Immature natural killer cell (primary cell): Measurements from ENCODE around the gene BPIFA2. TPM values are rescaled to one million over a fixed set of nuclear protein-coding genes. Genes with fewer than 3 reads are reported as not detected.

Experiments used
- DNase-seq, 3 donors: peaks; one replicate each; pipeline ENCODE4 v3.0.0; 2022; ENCODE audit warnings: mixed read lengths in 1 of 3
- H3K27ac Mint-ChIP-seq, 6 donors: one replicate each; pipeline ENCODE4 v1.8.0; 2020; ENCODE audit warnings: mixed read lengths in 6 of 6, mild to moderate bottlenecking in 5 of 6, inconsistent platforms in 4 of 6, moderate library complexity in 3 of 6
- H3K27me3 Mint-ChIP-seq, 3 donors: one replicate each; pipeline ENCODE4 v1.8.0; 2020 to 2021; ENCODE audit warnings: low read depth in 3 of 3, mild to moderate bottlenecking in 3 of 3, mixed read lengths in 3 of 3, moderate library complexity in 3 of 3, inconsistent platforms in 1 of 3
- H3K36me3 Mint-ChIP-seq, 3 donors: one replicate each; pipeline ENCODE4 v1.8.0; 2020; ENCODE audit warnings: mixed read lengths in 3 of 3, inconsistent platforms in 2 of 3, mild to moderate bottlenecking in 2 of 3
- H3K4me1 Mint-ChIP-seq, 2 donors: one replicate each; pipeline ENCODE4 v1.8.0; 2020; ENCODE audit warnings: inconsistent platforms in 2 of 2, mild to moderate bottlenecking in 2 of 2, mixed read lengths in 2 of 2, moderate library complexity in 1 of 2
- H3K4me3 Mint-ChIP-seq, 5 donors: one replicate each; pipeline ENCODE4 v1.8.0; 2020; ENCODE audit warnings: mild to moderate bottlenecking in 5 of 5, mixed read lengths in 5 of 5, inconsistent platforms in 3 of 5, moderate library complexity in 3 of 5
- H3K9me3 Mint-ChIP-seq, 6 donors: one replicate each; pipeline ENCODE4 v1.8.0; 2020; ENCODE audit warnings: mild to moderate bottlenecking in 6 of 6, mixed read lengths in 6 of 6, inconsistent platforms in 4 of 6, moderate library complexity in 3 of 6
- polyA plus RNA-seq, 3 donors: library from polyadenylated mRNA; unstranded; fragments of 300-500 nt; fragmentation: Illumina TruSeq; gene quantifications; one replicate each; pipeline ENCODE4 v1.2.3, GENCODE V29; 2021

BPIFA2 gene
- polyA plus RNA-seq, 3 donors from 2014 or later = not detected

- H3K9me3 Mint-ChIP-seq = no peaks in the 10 kb centered on the region
- H3K4me1 Mint-ChIP-seq = no peaks in the 10 kb centered on the region
- DNase-seq = no peak
- no peak overlapping the region for H3K4me3 Mint-ChIP-seq
- no peak overlapping the region for H3K27ac Mint-ChIP-seq
- peaks cover 0 to 3% (median 0%) of the 10 kb centered on the region in 3 donors for H3K27me3 Mint-ChIP-seq
- no peaks in the 10 kb centered on the region for H3K36me3 Mint-ChIP-seq
These were observed 30.8 kb upstream of the BPIFA2 start for GRCh38 chr20:33137195-33137594.

GRCh38 chr20:33139467-33139866, 28.5 kb upstream of the BPIFA2 start:
- Mint-ChIP-seq H3K27me3 (peaks cover 0 to 2% (median 0%) of the 10 kb centered on the region in 3 donors), H3K9me3 (no peaks in the 10 kb centered on the region), H3K4me1 (no peaks in the 10 kb centered on the region), H3K27ac (no peak overlapping the region), H3K4me3 (no peak overlapping the region), H3K36me3 (no peaks in the 10 kb centered on the region)
- DNase-seq = no peak

GRCh38 chr20:33145521-33145920, 22.4 kb upstream of the BPIFA2 start:
- no peak overlapping the region for H3K27ac Mint-ChIP-seq
- no peak for DNase-seq
- H3K4me3 Mint-ChIP-seq = no peak overlapping the region
- no peaks in the 10 kb centered on the region for H3K9me3 Mint-ChIP-seq
- peaks cover 0 to 14% (median 2%) of the 10 kb centered on the region in 3 donors for H3K27me3 Mint-ChIP-seq
- no peaks in the 10 kb centered on the region for H3K36me3 Mint-ChIP-seq
- H3K4me1 Mint-ChIP-seq = no peaks in the 10 kb centered on the region

GRCh38 chr20:33147299-33147698, 20.7 kb upstream of the BPIFA2 start:
- no peaks in the 10 kb centered on the region for H3K9me3 Mint-ChIP-seq
- no peak for DNase-seq
- no peak overlapping the region for H3K4me3 Mint-ChIP-seq
- H3K27me3 Mint-ChIP-seq = peaks cover 0 to 18% (median 4%) of the 10 kb centered on the region in 3 donors
- H3K27ac Mint-ChIP-seq = no peak overlapping the region
- H3K36me3 Mint-ChIP-seq = no peaks in the 10 kb centered on the region
- H3K4me1 Mint-ChIP-seq = no peaks in the 10 kb centered on the region

GRCh38 chr20:33148040-33148439, 19.9 kb upstream of the BPIFA2 start:
- H3K27ac Mint-ChIP-seq = no peak overlapping the region
- DNase-seq = no peak
- H3K4me1 Mint-ChIP-seq = no peaks in the 10 kb centered on the region
- no peaks in the 10 kb centered on the region for H3K36me3 Mint-ChIP-seq
- H3K9me3 Mint-ChIP-seq = no peaks in the 10 kb centered on the region
- peaks cover 2 to 18% (median 2%) of the 10 kb centered on the region in 3 donors for H3K27me3 Mint-ChIP-seq
- H3K4me3 Mint-ChIP-seq = no peak overlapping the region

GRCh38 chr20:33154252-33154651, 13.7 kb upstream of the BPIFA2 start:
- DNase-seq = no peak
- H3K9me3 Mint-ChIP-seq = no peaks in the 10 kb centered on the region
- H3K27ac Mint-ChIP-seq = no peak overlapping the region

GRCh38 chr20:33158637-33159385, 9.1 kb upstream of the BPIFA2 start:
- H3K36me3 Mint-ChIP-seq = no peaks in the 10 kb centered on the region
- H3K27ac Mint-ChIP-seq = no peak overlapping the region
- no peak for DNase-seq
- peaks cover 0 to 5% (median 1%) of the 10 kb centered on the region in 3 donors for H3K27me3 Mint-ChIP-seq
- H3K4me1 Mint-ChIP-seq = no peaks in the 10 kb centered on the region
- no peak overlapping the region for H3K4me3 Mint-ChIP-seq
- H3K9me3 Mint-ChIP-seq = no peaks in the 10 kb centered on the region

More at GRCh38 chr20:33154252-33154651, 13.7 kb upstream of the BPIFA2 start:
- H3K36me3 Mint-ChIP-seq = no peaks in the 10 kb centered on the region
- no peak overlapping the region for H3K4me3 Mint-ChIP-seq
- H3K27me3 Mint-ChIP-seq = peaks cover 3 to 10% (median 6%) of the 10 kb centered on the region in 3 donors
- H3K4me1 Mint-ChIP-seq = no peaks in the 10 kb centered on the region

- H3K27ac Mint-ChIP-seq = no peak overlapping the region
These were observed 8.2 kb upstream of the BPIFA2 start for GRCh38 chr20:33159713-33160112.

GRCh38 chr20:33160681-33161080, 7.3 kb upstream of the BPIFA2 start:
- no peak overlapping the region for H3K4me3 Mint-ChIP-seq

More at GRCh38 chr20:33159713-33160112, 8.2 kb upstream of the BPIFA2 start:
- no peak for DNase-seq
- Mint-ChIP-seq H3K4me3 (no peak overlapping the region), H3K9me3 (no peaks in the 10 kb centered on the region), H3K36me3 (no peaks in the 10 kb centered on the region), H3K4me1 (no peaks in the 10 kb centered on the region), H3K27me3 (peaks cover 2 to 3% (median 3%) of the 10 kb centered on the region in 3 donors)

GRCh38 chr20:33162313-33162712, 5.6 kb upstream of the BPIFA2 start:
- no peak for DNase-seq
- no peaks in the 10 kb centered on the region for H3K9me3 Mint-ChIP-seq
- H3K4me3 Mint-ChIP-seq = no peak overlapping the region
- no peaks in the 10 kb centered on the region for H3K36me3 Mint-ChIP-seq
- peaks cover 2 to 11% (median 2%) of the 10 kb centered on the region in 3 donors for H3K27me3 Mint-ChIP-seq
- no peaks in the 10 kb centered on the region for H3K4me1 Mint-ChIP-seq
- no peak overlapping the region for H3K27ac Mint-ChIP-seq

More at GRCh38 chr20:33160681-33161080, 7.3 kb upstream of the BPIFA2 start:
- no peaks in the 10 kb centered on the region for H3K36me3 Mint-ChIP-seq
- no peak for DNase-seq
- no peaks in the 10 kb centered on the region for H3K9me3 Mint-ChIP-seq
- no peak overlapping the region for H3K27ac Mint-ChIP-seq
- no peaks in the 10 kb centered on the region for H3K4me1 Mint-ChIP-seq
- peaks cover 2 to 5% (median 3%) of the 10 kb centered on the region in 3 donors for H3K27me3 Mint-ChIP-seq

GRCh38 chr20:33162753-33163152, 5.2 kb upstream of the BPIFA2 start:
- DNase-seq = no peak
- H3K4me1 Mint-ChIP-seq = no peaks in the 10 kb centered on the region
- peaks cover 2 to 11% (median 2%) of the 10 kb centered on the region in 3 donors for H3K27me3 Mint-ChIP-seq
- no peaks in the 10 kb centered on the region for H3K9me3 Mint-ChIP-seq
- H3K4me3 Mint-ChIP-seq = no peak overlapping the region
- no peaks in the 10 kb centered on the region for H3K36me3 Mint-ChIP-seq
- H3K27ac Mint-ChIP-seq = no peak overlapping the region

- peaks cover 0 to 9% (median 7%) of the 10 kb centered on the region in 6 donors for H3K9me3 Mint-ChIP-seq
- no peak overlapping the region for H3K4me3 Mint-ChIP-seq
- peaks cover 2 to 17% (median 6%) of the 10 kb centered on the region in 3 donors for H3K27me3 Mint-ChIP-seq
- no peaks in the 10 kb centered on the region for H3K4me1 Mint-ChIP-seq
- peaks cover 0 to 8% (median 3%) of the 10 kb centered on the region in 3 donors for H3K36me3 Mint-ChIP-seq
- H3K27ac Mint-ChIP-seq = no peak overlapping the region
- DNase-seq = no peak
These were observed 3.9 kb upstream of the BPIFA2 start for GRCh38 chr20:33163856-33164762.

GRCh38 chr20:33164763-33165095, 3.2 kb upstream of the BPIFA2 start:
- DNase-seq = no peak
- Mint-ChIP-seq H3K36me3 (peaks cover 0 to 8% (median 4%) of the 10 kb centered on the region in 3 donors), H3K9me3 (peaks cover 2 to 15% (median 10%) of the 10 kb centered on the region in 6 donors), H3K4me3 (no peak overlapping the region), H3K27me3 (peaks cover 2 to 17% (median 6%) of the 10 kb centered on the region in 3 donors), H3K27ac (no peak overlapping the region), H3K4me1 (no peaks in the 10 kb centered on the region)
